22Rv1 (cell line): ENCODE measurements around the gene MACROH2A1.

Experiments
- CTCF ChIP-seq: fragments of 450-650 bp; IDR thresholded peaks from 2 replicates; pipeline ENCODE4 v1.5.1; 2017; ENCODE audit warnings: mild to moderate bottlenecking
- ZFX ChIP-seq: fragments of 450-650 bp; IDR thresholded peaks from 2 replicates; pipeline ENCODE4 v1.6.1; 2017; ENCODE audit warnings: antibody characterized with exemption, borderline replicate concordance

DNA sequence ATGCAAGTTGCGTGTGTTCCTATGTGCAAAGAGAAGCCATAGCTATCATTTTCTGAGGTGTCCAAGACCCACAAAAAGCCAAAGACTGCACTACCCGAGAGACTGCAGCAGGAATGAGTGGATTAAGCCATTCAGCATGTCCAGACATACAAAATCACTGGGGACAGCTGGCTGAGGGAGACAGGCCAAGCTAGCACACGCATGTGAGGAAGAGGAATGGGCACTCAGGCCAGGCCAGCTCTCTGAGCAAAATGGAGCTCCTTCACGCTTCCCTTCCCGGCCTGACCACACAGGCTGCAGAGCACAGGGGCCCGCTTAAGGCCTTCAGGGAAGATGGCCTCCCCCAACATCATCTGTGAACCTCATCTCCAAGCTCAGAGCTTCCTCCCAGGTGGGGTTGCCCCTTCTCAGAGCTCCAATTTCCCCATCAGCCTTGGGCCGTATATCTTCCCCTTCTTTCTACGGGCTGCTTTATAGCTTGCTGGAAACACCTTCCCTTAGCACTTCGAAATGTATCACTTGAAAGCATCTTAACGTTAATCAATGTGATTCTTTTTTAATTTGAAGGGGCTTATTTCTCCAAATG lies 39.7 kb upstream of the MACROH2A1 start:
- TF ChIP-seq CTCF (no peak), ZFX (no peak)
